Omental fat pad (tissue), 4 donors: ENCODE data around the gene C10orf62. TPM values are rescaled to one million over a fixed set of nuclear protein-coding genes. Genes with fewer than 3 reads are reported as not detected.
A peak's percentile ranks its signal among the peaks of the same experiment; 100 is the strongest.

Experiments
- ATAC-seq: fragments of 150-250 bp; one replicate; pipeline ENCODE4 v1.9.1; 2016; ENCODE audit warnings: mild to moderate bottlenecking, moderate library complexity; ENCODE audit not compliant: low FRiP score
- DNase-seq: peaks from one replicate; pipeline ENCODE4 v3.0.0-alpha.2; 2019; ENCODE audit warnings: low spot score
- CTCF ChIP-seq, 3 donors: fragments of 450-650 bp; IDR thresholded peaks; one replicate each; pipeline ENCODE4 v1.5.1; 2016 to 2017; ENCODE audit warnings: antibody characterized with exemption in 3 of 3, mild to moderate bottlenecking in 3 of 3, moderate library complexity in 2 of 3
- total RNA-seq, 4 donors: library from RNA; depleted of rRNA; stranded (reverse); fragments of >200 nt; gene quantifications; one replicate each; pipeline ENCODE4 v1.1.0, GENCODE V29; 2016

The C10orf62 gene
- total RNA-seq, 4 donors from 2014 or later = 0.88 to 1.2 TPM; not detected in 2

GRCh38 chr10:97582169-97582568 lies 7.4 kb upstream of the C10orf62 start:
- ATAC-seq = no peak
- no peak for TF ChIP-seq CTCF (IDR thresholded peaks at IDR 0.05)
- DNase-seq = no peak

- no peak for TF ChIP-seq CTCF (IDR thresholded peaks at IDR 0.05)
Observed at GRCh38 chr10:97583476-97583875, 6.0 kb upstream of the C10orf62 start.

DNA sequence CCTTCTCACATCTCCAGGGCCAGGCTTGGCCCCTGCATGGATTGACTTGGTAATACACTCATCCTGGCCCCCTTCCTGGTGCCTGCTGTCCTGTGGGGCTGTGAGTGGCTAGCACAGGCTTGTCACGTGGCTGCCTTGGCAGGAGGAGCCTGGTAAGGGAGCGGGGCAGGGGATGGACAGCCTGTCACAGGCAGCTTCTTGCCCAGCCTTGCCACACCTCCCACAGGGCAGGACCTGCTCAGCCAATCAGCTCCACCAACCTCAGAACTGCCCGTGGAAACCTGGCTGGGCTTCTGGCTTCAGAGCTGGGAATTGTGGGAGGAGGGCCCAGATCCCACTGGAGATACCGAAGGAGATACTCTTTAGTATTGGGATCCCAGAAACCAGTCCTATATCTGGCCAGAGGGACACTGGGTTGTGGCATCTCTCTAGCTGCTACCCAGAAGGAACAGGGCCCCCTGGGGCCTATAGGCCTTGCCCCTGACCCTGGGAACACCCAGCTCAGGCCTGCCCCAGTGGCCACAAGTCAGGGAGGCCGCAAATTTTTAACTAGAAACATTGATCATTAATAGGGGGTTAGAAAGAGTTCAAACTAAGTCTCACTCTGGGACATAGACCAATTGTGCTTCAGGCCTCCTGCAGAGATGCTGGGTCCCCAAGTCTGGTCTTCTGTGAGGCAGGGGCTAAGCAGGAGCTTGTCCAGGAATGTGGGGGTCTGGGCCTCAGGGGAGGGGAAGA lies 5.3 kb upstream of the C10orf62 start, which contains the start of gene HOGA1:
TSS of gene HOGA1 (plus strand) at position 330 of the 738 bp plus-strand sequence. CDS start at position 645, 315 bp downstream.
- ATAC-seq (peak; percentile 92), DNase-seq (no peak)
- no peak for TF ChIP-seq CTCF (IDR thresholded peaks at IDR 0.05)

More at GRCh38 chr10:97583476-97583875, 6.0 kb upstream of the C10orf62 start:
- DNase-seq = no peak
- ATAC-seq = no peak

- no peak for TF ChIP-seq CTCF (IDR thresholded peaks at IDR 0.05)
- DNase-seq (no peak), ATAC-seq (no peak)
Observed at GRCh38 chr10:97584798-97585438, 4.6 kb upstream of the C10orf62 start.

DNA sequence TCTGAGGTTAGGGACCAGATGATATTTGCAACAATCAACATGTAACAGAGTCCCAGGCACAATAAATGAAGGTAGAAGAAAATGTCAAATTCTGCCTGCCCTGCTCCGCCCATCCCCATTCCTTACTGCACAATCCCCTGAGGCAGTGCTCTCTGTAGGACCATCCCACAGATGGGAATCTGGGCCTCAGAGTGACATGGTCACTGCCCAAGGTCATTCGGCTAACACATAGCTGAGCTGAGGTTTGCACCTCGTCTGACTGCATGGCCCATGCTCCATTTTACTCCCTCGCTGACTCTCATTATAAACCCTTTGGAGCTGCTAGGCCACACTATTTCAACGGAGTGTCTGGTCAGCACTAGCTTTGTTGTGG lies 4.1 kb upstream of the C10orf62 start:
- TF ChIP-seq CTCF (IDR thresholded peaks at IDR 0.05) = no peak
- DNase-seq (no peak), ATAC-seq (no peak)

DNA sequence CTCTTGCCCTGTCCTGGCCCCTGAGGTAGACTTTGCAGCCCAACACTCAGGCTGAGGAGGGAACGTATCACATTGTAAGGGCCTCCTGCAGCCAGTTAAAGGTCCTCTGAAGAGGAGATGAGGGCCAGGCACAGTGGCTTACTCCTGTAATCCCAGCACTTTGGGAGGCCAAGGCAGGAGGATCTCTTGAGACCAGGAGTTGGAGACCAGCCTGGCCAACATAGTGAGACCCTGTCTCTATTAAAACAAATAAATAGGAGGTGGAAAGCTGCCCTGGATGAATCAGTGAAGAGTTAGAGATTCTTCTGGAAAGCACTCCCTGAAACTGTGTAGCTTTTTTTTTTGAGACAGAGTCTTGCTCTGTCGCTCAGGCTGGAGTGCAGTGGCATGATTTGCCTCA lies 2.3 kb upstream of the C10orf62 start:
- no peak for ATAC-seq
- no peak for TF ChIP-seq CTCF (IDR thresholded peaks at IDR 0.05)
- no peak for DNase-seq
